HG03159 (cell line): ENCODE measurements around the gene RGS7BP.

ENCODE experiments used
- ATAC-seq: cut with Tn5 transposase; IDR thresholded peaks from one replicate; pipeline ENCODE4 v1.9.1; 2021; ENCODE audit warnings: mild to moderate bottlenecking, moderate library complexity; ENCODE audit not compliant: unreplicated experiment

Gene RGS7BP

DNA sequence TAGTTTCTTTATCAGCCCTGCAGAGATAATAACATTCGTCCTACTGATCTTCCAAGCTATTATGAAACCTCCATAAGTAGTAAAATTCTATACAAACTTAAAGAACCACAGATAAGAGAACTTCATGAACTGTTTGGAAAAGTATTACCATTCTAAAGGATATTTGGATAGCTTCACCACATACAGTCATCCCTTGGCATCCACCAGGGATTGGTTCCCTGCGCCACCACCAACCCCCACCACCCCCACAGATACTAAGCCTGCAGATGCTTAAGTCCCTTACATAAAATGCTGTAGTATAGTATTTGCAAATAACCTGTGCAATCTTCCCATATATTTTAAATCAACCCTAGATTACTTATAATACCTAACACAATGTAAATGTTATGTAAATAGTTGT lies 123.1 kb downstream of the RGS7BP start:
- no peak for ATAC-seq

DNA sequence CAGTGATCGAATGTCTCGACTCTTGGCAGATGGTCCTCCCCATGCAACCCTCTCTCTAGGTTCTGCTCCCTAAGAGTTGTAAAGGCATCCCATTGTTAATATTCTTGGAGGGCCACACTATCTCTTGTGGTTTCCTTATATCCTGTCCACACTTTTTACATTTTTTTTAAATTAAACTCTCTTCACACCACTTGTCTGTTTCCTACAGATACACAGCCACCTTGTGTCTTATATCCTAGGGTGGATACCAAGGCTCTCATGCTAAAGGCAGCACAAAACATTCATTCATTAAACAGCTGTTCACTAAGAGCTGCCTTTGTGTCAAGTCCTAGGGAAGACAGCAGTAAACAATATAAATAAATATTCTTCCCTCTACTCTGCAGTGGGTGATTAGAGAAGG lies 124.0 kb downstream of the RGS7BP start:
- ATAC-seq: no peak

DNA sequence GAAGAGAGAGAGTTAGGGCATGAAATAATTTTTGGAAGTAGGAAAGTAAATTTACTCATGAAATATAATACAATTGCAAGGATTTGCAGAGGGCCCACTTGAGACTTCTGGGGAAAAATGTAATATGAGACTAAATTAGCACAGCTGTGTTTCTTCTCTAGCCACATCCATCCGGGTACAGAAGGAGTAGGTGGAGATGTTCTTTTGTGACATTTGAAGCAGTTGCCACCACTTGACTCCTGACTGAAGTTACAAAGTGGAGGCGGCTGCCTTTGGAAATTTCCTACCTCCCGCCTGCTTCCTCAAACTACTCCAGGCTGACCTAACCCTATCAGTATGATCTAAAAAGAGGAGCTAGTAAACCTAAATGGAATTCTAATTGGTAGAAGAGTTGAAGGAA lies 126.4 kb downstream of the RGS7BP start:
- ATAC-seq: no peak

DNA sequence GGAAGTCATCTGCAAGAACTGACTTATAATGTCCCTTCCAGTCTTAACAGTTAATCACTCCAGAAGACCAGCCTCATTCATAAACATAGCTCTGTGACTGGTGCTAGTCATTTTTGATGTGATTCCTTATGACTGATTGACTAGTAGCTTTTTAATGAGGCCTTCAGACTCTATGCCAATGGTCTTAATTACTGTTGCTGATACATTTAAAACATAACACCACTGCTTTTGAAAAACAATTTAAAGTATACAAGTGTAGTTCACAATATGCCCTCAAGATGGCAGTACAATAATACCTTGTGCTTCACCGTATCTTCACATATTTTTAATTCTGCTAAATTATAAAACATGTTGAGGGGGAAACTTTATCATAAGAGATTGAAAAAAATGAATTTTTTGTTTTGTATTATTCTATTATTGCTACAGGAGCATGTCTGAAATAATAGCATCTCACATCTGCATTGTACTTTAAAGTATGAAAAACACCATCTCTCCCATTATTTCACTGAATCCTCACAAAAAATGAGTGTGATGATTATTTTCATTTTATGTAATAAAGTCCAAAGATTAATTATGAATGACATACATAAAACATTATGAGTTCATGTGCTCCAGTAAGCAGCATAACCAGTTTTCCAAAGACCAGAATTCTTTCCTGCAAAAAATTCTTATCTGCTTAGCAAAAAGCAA lies 129.3 kb downstream of the RGS7BP start:
- ATAC-seq: peak; percentile 41

DNA sequence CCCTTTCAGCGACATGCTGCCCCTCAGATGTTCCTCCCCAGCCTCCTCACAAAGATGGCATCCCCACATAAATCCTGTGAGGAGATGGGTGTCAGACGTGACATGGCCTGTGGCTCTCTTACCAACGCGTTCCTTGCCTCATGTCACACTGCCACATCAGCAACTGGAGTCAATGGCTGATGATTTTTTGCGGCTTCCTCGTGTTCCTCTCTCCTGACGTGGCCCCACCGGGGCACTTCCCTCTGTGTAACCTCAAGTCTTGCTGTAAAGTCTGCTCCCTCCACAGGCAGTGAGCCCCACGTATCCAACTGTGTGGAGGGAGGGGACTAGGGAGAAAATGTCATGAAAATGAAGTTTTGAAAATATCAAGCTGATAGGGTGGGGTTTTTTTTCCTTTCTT lies 131.3 kb downstream of the RGS7BP start:
- ATAC-seq: no peak

DNA sequence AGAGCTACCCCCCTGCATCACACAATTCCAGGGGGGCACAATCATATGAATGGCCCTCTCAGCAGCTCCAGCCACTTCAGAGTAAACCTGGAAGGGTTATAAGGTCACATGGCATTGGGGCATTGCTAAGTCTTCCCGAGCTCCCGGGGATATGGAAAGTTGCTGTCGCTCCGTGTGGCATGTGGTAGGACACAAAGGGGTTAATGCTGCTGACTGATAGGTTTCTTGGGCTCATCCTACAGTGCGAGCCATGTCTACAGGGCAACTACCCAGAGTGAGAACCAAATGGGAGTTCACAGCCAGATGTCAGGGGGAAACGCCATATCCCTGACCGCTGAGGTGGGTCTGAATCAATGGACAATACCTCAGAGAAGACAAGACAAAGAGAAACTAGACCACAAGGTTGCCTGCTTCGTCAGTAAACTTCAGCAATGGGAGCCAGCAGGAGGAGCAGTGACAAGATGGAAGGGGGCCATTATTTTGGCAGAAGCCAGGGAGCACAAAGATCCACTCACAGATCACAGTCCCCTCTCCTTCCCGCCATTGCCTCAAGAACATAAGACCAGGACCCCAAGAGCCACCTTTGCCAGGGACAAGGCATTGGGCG lies 132.1 kb downstream of the RGS7BP start:
- ATAC-seq: no peak

DNA sequence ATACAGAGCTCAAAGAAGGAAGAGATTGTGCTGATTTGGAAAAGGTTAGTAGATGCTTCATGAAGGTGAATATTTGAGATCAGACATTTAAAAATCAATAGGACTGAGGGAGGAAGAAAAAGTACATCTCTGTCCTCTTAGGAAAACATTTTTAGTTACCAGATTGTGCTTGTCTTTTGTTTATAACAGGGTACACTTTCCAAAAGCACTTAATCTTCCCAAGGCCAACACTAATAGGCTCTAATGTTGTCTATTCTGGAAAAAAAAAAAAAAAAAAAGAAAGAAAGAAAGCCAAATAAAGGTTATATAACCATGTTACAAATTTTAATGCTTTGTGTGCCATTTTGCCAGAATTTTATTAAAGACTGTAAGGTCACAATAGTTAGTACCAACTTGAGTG lies 139.0 kb downstream of the RGS7BP start:
- no peak for ATAC-seq

DNA sequence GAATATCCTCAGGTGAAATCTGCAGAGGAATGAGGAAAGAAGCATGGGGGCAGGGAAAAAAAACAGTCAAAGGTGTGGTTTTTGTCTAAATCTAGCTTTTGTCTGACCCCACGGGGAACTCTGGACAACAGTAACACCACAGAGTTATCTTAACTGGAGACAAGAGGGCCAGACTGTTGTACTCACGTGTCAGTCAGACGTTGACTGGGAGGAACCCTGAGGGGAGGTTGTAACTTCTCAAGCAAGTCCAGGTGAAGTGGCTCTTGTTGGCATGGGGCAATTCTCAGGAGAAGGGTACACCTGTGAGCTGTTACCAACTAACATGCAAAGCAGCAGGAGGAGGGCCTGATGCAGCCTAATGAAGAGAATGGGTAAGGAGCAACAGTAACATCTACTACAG lies 140.4 kb downstream of the RGS7BP start:
- ATAC-seq: no peak

DNA sequence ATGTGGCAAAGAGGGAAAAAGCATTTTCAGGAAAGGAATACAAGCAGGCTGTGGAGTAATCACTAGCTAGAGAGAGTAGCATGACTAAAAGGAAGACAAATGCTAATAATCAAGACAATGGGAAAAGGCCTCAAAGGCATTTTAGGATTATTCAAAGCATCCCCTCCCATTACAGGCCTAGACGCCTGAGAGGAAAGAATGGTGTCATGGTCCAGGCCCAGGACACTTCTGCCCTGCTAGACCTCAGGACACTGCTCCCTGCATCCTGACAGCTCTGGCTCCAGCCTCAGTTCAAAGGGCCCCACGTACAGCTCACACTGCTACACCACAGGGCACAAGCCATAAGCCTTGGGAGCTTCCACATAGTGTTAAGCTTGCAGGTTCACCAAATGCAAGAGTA lies 143.7 kb downstream of the RGS7BP start:
- no peak for ATAC-seq

DNA sequence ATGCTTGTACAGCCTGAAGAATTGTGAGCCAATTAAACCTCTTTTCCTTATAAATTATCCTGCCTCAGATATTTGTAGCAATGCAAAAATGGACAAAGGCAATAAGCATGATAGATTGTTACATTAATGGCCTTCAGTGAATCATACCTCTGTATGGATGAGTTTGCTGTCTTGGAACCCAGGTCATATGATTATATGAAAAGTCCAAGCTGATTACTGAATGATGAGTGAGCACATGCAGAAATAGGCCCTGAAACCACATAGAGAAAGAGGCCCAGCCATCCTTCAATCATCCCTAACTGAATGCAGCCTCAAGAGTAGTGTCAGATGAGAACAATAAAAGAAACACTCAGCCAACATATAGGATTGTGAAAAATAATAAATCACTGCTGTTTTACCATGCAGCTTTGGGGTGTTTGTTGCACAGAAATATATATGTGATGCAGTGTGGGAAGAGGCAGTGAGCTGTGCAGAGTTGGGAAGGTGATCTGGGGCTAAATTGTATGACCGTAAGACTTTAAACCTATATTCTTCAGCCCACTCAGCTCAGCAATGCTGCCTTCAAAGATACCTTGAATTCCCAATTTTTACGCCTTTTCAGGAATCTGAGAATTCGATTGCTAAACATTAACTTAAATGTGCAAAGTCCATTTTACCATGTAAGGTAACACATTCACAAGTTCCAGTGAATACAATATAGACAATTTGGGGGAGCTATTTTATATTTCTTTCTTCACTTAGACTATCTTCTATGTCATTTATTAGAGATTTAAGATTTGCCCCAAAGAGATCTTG lies 148.1 kb downstream of the RGS7BP start:
- no peak for ATAC-seq

DNA sequence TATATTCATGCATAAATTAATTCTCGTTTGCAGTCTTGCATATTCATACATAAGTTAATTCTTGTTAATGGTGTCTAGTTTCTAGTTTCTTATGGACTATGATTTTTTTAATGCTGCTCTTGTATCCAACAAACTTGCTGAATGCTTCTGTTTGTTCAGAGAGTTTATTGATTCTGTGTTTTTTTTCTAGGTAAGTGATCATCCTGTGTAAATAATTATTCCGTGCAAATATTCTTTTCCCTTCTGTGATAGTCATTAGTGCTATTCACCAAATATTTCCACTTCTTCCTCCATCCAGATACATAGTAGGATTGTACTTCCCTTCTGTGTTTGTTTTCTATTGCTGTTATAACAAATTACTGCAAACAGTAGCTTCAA lies 148.7 kb downstream of the RGS7BP start:
- ATAC-seq: no peak

DNA sequence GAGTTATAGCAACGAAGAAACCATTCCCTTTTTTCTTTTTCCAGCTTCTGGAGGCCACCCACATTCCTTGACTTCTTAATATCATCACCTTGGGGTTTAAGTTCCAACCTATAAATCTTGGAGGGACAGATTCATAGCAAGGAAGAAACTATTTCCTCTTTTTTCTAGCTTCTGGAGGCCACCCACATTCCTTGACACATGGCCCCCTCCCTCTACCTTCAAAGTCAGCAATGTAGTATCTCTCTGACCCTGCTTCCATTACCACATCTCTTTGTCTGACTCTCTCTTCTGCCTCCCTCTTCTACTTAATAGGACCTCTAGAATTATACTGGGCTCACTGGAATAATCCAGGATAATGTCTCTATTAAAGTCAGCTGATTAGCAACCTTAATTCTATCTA lies 149.8 kb downstream of the RGS7BP start:
- no peak for ATAC-seq

DNA sequence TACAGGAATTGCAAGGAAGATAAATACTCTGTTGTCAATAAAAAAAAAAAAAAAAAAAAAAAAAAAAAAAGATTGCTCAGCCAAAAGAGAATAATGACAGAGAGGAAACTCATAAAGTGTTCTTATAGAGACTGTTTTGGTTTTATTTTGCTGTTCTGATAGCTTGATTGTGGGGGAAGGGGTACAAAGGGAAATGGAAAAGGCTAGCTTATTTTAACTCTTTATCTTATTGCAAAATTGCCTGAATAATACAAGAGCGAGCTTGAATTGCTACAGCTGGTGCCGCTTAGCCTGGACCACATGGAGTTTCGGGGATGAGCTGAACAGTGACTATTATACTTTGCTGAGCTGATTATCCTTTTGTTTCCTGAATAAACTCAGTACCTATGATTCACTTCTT lies 153.5 kb downstream of the RGS7BP start:
- ATAC-seq: no peak
